ENCODE measurements around the gene MPZL1.

DNA sequence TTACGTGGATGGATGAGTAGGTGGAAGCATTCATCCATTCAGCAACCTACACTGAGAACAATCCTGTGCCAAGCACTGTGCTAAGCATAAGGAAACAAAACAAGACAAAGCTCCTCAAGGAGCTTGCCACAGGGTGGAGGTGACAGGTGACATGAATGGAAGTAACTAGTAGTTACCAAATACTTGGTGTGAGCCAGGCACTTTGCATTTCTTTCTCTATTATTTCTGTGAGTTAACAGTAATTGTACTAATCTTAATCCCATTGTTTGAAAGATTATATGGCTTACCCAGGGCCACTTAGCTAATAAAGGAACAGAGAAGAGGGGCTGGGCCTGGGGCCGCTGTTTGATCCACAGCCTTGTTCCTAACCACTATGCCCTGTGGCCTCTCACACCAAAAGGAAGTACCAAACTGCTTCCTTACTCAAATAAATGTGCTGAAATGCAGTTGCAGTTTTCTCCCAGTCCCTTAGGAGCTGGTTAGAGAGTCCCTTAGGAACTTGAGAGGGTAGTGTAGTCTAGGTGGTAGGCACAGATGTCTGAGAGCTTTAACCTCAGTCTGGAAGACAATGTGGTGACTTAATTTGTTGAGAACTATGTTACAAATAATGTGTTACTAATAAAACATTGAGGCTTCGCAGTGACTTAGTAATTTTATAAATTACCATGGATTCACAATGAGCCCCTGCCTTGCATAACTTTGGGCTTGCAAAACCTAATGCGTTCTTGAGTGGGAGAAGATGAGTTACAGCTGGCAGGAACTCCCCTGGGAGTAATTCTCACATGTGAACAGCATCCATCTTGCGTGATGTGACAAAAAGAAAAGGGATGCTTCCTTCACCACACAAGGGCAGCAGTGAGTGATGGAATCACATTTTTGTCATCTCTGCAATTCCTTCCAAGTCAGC, 69.8 kb downstream of the MPZL1 start:
- no peak for TF ChIP-seq OSR1 (CRISPR knock-in tag; IDR thresholded peaks at IDR 0.05)
- no peak for TF ChIP-seq GLIS3 (CRISPR knock-in tag; IDR thresholded peaks at IDR 0.05)
- TF ChIP-seq ZFP30 (CRISPR knock-in tag; IDR thresholded peaks at IDR 0.05) = no peak
- no peak for TF ChIP-seq ZFP3 (CRISPR knock-in tag; IDR thresholded peaks at IDR 0.05)
- TF ChIP-seq, protein P1, sequence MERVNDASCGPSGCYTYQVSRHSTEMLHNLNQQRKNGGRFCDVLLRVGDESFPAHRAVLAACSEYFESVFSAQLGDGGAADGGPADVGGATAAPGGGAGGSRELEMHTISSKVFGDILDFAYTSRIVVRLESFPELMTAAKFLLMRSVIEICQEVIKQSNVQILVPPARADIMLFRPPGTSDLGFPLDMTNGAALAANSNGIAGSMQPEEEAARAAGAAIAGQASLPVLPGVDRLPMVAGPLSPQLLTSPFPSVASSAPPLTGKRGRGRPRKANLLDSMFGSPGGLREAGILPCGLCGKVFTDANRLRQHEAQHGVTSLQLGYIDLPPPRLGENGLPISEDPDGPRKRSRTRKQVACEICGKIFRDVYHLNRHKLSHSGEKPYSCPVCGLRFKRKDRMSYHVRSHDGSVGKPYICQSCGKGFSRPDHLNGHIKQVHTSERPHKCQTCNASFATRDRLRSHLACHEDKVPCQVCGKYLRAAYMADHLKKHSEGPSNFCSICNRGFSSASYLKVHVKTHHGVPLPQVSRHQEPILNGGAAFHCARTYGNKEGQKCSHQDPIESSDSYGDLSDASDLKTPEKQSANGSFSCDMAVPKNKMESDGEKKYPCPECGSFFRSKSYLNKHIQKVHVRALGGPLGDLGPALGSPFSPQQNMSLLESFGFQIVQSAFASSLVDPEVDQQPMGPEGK (CRISPR knock-in tag; IDR thresholded peaks at IDR 0.05; ENCODE audit: borderline replicate concordance) = no peak
